ENCODE data around the gene DNMT1. TPM values are rescaled to one million over a fixed set of nuclear protein-coding genes. Genes with fewer than 3 reads are reported as not detected.

Gene DNMT1
- total RNA-seq, 1 donor from 2014 or later: 43.0 TPM

DNA sequence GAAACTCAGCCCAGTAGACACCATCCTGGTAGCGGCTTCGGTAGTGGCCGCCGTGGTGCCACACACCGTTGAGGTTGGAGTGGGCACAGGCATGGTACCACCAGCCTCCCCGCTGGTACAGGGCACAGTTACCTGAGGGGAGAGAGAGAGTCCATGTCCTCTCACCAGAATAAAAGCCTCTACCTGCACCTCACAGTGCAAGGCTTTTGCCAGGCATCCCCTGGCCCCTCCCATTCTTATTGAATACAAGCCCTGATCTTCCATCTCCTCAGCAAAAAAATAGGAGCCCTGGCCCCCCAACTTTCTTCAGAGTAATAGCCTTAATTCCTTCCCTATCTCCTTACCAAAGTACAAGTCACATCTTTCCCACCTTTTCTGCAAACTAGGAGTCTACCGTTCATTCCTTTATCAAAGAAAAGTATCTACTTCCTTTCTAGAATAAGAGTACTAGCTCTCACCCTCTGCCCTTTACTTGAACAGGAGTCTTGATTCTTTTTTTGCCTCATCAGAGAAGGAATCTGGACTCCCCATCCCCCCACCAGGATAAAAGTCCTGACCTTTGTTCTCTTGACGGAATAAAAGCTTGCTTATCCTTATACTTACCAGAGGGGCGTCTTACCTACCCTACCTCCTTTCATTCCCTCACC lies 102.0 kb downstream of the DNMT1 start:
- DNase-seq: no peak

DNA sequence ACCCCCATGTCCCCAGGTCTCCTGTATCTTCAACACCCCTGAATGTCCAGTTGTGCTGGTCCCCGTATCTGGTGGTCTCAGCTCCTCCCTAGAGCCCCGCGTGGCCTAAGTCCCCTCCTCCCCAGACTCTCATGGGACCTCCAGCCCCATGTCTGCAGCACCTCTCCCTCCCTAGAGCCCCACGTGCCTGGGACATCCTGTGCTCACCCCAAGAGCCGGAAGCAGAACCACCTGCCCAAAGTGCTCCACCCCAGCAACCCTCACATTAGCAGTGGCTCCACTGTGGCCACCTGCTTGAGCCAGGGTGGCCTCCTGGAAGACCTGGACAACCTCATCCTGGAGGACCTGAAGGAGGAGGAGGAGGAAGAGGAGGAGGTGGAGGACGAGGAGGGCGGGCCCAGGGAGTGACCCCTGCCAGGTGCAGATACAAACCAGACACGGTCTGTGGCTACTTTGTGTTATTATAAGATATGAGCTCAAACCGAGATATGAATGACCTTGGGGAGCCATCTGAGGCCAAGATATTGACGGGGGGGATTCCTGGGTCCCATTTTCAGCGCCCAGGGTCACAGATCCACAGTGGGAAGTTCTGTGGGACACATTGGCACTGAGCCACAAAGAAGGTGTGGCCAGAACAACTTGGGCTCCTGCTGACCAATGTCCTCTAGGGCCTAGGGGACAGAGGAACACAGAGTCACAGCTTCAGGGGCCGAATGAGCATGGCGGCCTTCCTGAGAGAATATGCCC lies 102.7 kb downstream of the DNMT1 start:
- DNase-seq: no peak

DNA sequence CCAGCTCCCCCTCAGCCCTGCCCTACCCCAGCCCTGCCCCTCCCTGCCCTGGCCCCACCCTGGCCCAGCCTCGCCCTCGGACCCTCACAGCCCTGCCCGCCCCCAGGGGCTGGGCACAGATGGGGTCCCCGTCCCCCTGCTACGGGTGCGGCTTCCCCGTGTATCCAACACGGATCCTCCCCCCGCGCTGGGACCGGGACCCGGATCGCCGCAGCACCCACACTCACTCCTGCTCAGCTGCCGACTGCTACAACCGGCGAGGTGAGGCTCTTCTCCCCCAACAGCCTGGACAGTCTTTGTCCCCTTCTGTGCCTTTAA lies 103.4 kb downstream of the DNMT1 start:
- DNase-seq: no peak

DNA sequence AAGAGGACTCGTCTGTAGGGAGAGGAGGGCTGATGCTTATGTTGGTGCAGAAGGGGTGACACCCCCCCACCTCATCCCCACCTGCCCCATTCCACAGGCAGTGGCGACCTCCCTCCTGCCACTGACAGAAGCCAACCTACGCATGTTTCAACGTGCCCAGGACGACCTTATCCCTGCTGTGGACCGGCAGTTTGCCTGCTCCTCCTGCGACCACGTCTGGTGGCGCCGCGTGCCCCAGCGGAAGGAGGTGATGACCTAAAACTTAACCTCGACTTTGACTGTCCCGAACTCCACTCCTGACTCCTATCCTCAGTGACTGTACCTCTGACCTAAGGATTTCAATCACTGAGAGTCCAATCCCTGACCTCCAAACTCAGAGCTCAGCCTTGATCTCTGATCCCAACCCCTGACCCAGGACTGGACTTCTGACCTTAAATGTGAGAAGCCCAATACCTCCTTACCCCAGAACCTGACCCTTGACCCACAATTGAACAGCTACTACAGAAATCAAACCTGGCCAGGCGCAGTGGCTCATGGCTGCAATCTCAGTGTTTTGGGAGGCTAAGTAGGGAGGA lies 104.9 kb downstream of the DNMT1 start:
- no peak for DNase-seq

DNA sequence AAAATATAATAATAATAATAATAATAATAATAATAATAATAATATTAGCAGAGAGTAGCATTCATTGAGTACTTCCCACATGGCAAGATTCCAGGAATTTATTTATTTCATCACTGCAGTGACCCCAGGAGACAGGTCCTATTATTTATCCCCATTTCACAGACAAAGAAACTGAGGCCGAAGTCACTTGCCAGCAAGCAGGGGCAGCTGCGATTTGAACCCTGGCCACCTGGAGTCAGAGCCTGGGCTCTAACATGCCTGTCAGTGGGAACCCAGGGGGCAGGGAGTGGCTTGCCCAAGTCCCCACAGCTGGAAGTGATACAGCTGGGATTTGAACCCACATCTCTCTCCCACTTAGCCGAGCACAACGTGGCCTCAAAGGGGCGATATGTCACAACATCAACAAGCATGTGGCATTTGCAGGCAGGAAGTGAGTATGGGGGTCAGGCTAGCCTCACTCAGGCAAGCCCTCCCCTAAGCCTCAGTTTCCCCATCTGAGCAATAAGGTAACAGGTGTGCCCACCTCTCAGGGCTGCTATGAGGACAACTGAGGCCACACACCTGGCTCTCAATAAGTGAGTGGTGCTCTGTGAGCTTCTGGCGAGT lies 105.7 kb downstream of the DNMT1 start:
- DNase-seq: no peak

DNA sequence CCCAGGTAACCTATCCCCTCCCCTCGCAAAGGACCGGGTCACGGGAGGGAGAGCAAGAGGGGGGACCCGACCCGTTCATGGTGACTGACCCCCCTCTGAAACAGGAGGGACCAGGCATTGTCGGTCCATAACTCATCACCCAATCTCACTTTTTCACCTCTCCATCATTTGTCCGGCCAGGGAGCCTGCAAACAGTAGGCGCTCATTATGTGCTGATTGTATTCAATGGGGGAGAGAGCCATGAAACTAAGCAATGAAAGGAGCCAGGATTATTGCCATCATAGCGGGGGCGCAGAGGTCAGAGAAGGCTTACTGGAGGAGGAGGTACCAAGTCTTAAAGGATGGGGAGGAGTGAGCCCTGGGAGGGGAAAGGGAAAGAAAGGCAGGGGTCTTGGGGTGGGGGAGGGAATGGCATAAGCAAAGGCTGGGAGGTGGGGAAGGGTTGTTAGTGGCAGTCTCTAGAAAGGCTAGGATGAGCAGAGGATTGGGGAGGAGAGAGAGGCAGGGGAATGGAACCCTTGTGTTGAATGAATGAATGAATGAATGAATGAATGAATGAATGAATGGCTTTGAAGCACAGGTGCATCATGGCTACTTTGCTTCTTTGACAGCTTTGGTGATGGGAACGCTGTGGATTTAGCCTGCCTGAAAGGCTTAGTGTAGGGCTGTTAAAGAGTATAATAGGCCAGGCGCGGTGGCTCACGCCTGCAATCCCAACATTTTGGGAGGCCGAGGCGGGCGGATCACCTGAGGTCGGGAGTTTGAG lies 107.3 kb downstream of the DNMT1 start:
- no peak for DNase-seq

DNA sequence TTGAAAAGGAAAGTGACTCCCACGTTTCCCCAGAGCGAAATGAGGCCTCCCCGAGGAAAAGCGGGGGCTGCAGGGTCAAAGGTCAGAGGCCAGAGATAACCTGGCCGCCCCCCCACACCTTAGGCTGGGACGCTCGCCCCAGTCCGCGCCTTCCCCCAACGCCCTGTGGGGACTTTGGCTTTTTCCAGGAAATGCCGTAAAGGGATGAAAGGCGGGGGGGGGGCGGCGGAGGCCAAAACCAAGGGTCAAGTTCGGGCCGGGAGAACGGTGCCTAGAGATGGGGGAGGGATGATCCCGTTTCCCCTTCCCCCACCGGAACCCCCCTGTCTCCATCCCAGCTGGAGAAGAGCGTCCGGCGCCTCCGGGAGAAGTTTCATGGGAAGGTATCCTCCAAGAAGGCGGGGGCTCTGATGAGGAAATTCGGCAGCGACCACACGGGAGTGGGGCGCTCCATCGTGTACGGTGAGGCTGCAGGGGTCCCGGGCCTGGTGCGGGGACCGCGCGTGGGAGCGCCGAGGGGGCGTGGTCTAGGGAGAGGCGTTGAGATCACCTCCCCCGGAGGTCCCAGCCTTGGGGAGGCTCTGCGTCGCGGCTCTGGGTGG lies 108.1 kb downstream of the DNMT1 start:
- DNase-seq: no peak

DNA sequence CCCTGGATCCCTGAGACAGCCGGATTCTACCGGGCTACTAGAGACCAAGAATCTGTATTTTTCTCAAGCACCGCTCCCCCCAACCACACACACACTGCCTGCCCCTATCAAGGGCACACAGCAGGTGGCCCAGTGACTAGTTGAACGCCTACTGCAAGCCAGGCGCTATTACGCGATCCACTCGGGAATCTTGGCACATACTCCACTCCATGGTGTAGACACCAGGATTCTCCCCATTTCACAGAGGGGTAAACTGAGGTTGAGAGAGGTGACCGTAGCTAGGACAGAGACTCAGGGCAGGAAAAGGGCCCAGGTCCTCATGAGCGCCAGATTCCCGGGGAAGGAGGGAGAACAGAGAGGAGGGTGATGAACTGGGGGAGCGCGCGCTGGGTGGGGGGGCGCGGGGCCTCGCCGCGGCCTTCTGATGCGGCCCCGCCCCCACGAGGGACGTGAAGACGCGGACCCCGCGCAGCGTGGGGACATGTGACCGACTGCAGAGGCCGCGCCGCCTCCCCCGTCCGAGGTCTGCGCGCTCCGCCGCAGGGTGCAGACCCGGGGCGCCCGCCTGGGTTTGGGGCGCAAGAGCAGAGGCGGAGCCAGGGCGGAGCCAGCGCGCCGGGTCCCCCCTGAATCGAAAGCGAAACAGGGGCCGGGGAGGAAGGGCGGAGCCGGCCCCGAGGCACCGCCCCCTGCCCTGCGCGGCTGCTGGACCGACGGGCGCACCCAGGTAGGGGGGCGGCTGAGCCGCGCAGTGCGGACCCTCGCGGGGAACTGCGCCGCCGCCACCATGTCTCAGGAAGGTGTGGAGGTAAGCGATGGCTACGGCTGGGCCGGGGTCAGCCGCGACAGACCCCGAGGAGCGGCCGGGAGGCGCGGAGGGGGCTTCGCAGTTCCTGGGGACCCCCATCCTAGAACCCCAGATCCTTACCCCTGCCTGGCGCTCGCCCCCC lies 108.8 kb downstream of the DNMT1 start, which contains the start of gene SHFL:
TSS of gene SHFL (plus strand) at position 677 of the 950 bp plus-strand sequence. CDS start at position 788, 111 bp downstream.
- DNase-seq: peak; percentile 56

DNA sequence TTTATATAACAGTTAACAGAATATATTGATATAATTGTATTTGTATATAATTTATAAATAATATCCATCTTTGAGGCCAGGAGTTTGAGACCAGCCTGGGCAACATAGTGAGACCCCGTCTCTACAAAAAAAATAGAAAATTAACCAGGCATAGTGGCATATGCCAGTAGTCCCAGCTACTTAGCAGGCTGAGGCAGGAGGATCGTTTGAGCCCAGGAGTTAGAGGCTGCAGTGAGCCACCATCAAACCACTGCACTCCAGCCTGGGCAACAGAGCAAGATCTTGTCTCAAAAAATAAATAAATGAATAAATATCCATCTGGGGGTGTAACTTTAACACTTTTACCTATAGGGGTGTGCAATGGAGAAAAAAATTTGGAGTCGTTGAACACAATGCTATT lies 110.0 kb downstream of the DNMT1 start:
- no peak for DNase-seq

DNA sequence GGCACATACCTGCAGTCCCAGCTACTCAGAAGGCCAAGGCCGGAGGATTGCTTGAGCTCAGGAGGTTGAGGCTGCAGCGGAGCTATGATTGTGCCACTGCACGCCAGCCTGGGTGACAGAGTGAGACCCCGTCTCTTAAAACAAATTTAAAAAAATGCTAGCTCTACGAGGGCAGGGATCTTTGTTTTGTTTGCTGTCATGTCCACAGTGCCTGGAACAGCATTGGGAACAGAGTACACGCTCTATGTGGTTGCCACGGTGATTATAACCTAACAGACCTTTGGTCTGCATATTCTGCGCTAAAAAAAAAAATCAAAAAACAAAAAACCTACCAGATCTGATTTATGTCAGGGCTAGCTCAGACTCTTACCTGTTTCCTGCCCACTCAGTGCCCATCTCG lies 110.8 kb downstream of the DNMT1 start:
- DNase-seq: no peak

Small RNAs within 50 kb of the gene (small RNA-seq; reads per million reads assigned to genes)
- not detected for gene MIR4322 (ENCODE audit: low replicate concordance)
- 27.5 reads per million, percentile 94 among the genes with 10 or more reads in this experiment for gene SNORD105 (ENCODE audit: low replicate concordance)
- gene SNORD105B (ENCODE audit: low replicate concordance): 2,448 reads per million, percentile 99 among the genes with 10 or more reads in this experiment

Other genes starting within 250 kb of the DNMT1 start
- gene COL5A3, start 184.4 kb downstream of the DNMT1 start, total RNA-seq: 51.3 TPM
- gene RDH8, start 181.5 kb downstream of the DNMT1 start, total RNA-seq: not detected
- gene SHFL, start 108.6 kb downstream of the DNMT1 start, total RNA-seq: 9.6 TPM
- 0.99 TPM for gene ANGPTL6, start 92.3 kb downstream of the DNMT1 start, total RNA-seq
- gene PPAN, start 88.6 kb downstream of the DNMT1 start, total RNA-seq: 15.7 TPM
- 3.0 TPM for gene P2RY11, start 83.3 kb downstream of the DNMT1 start, total RNA-seq
- gene EIF3G, start 75.1 kb downstream of the DNMT1 start, total RNA-seq: 151 TPM
- gene S1PR2, start 36.4 kb upstream of the DNMT1 start, total RNA-seq: 12.6 TPM
- 13.6 TPM for gene MRPL4, start 57.3 kb upstream of the DNMT1 start, total RNA-seq
- gene ICAM1, start 76.2 kb upstream of the DNMT1 start, total RNA-seq: 11.3 TPM
- gene ICAM4, start 92.0 kb upstream of the DNMT1 start, total RNA-seq: 1.1 TPM
- 0.10 TPM for gene ICAM5, start 95.0 kb upstream of the DNMT1 start, total RNA-seq
- 1.3 TPM for gene ZGLP1, start 114.9 kb upstream of the DNMT1 start, total RNA-seq
- gene FDX2, start 121.1 kb upstream of the DNMT1 start, total RNA-seq: 7.1 TPM
- gene RAVER1, start 138.6 kb upstream of the DNMT1 start, total RNA-seq: 6.4 TPM
- 9.4 TPM for gene ICAM3, start 144.7 kb upstream of the DNMT1 start, total RNA-seq
- 63.6 TPM for gene TYK2, start 185.6 kb upstream of the DNMT1 start, total RNA-seq
- gene CDC37, start 208.6 kb upstream of the DNMT1 start, total RNA-seq: 80.6 TPM
- 2.4 TPM for gene PDE4A, start 225.6 kb upstream of the DNMT1 start, total RNA-seq